Activated CD8-positive, alpha-beta memory T cell treated with anti-CD3 and anti-CD28 coated beads for 24 hours (primary cell): ENCODE results near the gene THBS4.
"Not testable (repeated sequence)": the region's sequence is repeated elsewhere in the genome, so short reads cannot be mapped to it uniquely, and the experiment has no call there.

Experiments
- DNase-seq: peaks from one replicate; pipeline ENCODE4 v3.0.0-alpha.2; 2020

The THBS4 gene

DNA sequence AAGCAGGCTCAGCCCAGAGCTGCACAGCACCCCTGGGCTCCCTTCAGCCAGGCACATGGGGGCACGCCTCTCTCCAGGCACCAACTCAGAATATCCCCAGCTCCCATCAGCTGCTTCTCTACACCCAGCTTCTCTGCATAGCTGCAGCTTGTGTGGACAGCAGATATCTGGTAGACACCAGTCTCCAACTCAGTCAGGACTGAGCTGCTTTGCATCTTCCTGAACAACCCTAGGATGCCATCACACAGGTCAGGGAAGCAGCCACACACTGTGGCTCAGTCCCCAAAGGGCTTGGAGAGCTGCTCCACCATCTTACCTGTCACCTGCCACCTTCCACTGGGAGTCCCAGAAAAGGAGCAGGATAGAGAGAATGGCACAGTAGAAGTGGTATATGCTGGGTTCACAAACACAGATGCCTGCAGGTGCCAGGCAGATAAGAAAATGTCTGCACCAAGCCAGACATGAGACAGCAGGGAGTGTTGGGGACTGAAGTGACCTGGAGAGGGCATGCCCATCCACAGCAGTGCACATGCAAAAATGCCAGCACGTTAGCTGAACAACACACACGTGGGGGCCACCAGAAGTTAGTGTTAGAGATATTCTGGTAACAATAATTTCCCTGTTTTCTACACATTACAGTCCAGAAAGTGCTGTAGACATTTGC lies 42.0 kb downstream of the THBS4 start:
- peak; percentile 32 for DNase-seq

DNA sequence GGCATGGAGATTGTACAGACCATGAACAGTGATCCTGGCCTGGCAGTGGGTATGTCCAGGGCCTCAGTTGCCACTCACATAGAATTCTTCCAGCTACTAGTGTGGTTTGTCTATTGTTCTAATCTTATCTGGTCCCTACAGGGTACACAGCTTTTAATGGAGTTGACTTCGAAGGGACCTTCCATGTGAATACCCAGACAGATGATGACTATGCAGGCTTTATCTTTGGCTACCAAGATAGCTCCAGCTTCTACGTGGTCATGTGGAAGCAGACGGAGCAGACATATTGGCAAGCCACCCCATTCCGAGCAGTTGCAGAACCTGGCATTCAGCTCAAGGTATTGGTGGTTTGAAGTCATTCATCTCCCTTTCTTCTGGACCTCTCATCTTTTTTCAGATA lies 43.8 kb downstream of the THBS4 start:
- peak; percentile 11 for DNase-seq

DNA sequence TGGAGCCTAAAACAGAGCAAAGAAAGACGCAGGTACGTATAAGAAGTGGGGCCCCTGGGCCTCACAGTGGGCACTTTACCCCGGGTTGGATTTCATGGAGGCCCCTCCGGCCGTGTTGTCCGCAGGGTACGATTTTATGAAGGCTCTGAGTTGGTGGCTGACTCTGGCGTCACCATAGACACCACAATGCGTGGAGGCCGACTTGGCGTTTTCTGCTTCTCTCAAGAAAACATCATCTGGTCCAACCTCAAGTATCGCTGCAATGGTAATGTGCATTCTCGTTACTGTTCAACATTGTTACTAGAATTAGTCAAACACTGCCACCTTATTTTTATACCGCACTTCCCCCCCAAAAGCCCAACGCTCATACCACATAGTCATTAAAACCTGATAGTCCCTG lies 47.1 kb downstream of the THBS4 start:
- peak; percentile 49 for DNase-seq

DNA sequence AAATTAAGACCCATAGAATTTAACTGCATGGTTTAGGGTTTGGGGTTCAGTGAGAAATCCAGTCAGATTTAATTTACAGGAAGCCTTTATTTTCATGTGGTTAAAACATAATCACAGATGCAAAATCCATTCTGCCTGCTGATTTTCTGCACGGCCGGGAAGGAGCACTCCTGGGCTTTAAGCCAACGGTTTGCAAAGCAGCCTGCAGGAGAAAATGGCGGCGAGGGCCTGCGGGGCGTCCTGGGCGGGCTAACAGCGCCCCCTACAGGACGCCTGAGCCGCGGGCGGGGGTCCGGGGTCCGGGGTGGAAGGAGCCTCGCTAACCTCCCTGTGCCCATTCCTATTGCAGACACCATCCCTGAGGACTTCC lies 47.6 kb downstream of the THBS4 start:
- peak; percentile 86 for DNase-seq

DNA sequence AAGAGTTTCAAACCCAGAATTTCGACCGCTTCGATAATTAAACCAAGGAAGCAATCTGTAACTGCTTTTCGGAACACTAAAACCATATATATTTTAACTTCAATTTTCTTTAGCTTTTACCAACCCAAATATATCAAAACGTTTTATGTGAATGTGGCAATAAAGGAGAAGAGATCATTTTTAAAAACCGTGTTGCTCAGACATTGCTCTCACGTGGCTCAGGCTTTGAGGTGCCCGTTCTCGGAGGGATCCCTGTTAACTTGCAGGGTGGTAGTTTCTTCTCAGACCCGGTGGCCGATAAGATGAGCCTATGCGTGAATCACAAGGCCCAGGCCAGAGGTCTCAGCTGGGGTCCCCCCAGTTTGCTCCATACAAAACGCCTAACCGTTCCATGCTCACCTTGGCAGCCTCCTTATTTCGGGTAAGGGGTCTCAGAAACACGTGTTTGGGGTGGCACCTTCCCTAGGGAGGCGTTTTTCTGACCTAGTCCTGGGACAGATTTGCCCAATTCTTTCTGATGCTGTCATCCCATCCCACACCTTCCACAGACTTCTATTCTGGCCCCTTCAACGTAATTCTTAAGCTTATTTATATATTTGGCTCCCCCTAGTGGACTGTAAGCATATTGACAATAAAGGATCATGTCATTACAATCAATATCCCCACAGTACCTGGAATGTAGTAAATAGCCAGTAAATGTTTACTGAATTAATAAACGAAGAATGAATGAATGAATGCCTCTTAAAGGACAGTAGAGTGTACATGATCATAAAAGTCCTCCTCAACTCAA lies 48.1 kb downstream of the THBS4 start:
- DNase-seq = peak; percentile 80

DNA sequence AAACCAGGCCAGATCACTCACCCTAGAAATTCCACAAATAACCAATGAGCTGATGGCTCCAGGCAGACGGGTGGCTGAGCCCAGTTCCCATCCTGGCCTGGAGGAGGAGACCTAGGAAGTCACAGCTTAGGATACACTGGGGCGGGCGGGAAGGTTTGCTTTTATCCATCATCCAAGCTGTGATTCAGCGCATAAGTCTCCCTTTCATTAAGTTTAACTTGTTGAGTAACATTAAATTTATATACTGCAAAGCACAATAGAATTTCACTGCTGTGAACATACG lies 55.7 kb downstream of the THBS4 start:
- no peak for DNase-seq

DNA sequence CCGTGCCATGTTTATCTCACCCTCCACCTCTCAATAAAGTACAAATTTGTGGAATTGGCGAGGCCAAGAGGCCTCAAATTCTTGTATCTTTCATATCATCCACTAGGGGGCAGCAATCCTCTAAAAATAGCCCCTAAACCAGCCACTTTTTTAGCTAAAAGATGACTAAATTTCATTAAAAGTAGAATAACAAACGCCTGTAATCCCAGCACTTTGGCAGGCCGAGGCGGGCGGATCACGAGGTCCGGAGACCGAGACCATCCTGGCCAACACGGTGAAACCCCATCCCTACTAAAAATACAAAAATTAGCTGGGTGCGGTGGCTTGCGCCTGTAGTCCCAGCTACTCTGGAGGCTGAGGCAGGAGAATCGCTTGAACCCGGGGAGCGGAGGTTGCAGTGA lies 56.6 kb downstream of the THBS4 start:
- peak; percentile 70 for DNase-seq

DNA sequence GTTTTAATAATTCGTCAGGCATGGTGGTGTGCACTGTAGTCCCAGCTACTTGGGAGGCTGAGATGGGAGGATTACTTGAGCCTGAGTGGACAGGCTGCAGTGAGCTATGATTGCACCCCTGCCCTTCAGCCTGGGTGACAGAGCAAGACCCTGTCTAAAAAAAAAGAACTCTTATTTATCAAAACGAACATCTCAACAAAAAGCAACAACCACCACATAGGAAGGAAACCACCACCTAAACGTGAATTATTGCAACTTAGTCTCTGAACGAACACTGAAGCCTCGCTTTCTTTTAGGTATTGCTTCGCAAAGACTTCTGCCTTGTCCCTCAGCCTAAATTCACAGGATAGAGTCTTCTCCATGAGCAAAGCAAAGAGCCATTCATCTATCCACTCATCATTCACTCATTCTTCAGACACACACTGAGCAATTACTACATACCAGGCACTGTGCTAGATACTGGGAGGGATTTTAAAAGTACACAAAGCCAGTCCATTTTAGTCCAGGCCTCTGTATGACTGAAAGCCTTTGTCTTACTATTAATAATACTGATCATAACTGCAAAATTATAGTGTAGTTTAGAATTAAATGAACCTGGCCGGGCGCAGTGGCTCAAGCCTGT lies 57.4 kb downstream of the THBS4 start:
- no peak for DNase-seq

DNA sequence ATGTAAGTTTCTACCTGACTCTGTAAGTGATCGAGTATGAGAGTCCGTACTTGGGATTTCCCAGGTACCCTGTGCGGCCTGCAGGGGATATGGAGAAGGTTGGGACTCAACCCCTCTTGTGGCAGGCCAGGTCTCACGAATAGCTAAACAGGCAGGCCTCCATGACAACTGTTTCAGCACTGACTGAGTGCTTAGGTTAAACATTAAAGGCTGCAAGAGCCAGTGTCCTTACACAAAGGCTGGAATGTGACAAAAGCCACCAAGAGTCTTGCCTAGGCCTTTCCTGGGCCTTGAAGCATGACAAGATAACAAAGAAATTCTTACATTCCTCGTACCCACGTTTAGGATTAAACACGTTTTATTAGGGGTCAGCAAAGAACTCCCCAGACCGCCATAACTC lies 58.6 kb downstream of the THBS4 start:
- no peak for DNase-seq

DNA sequence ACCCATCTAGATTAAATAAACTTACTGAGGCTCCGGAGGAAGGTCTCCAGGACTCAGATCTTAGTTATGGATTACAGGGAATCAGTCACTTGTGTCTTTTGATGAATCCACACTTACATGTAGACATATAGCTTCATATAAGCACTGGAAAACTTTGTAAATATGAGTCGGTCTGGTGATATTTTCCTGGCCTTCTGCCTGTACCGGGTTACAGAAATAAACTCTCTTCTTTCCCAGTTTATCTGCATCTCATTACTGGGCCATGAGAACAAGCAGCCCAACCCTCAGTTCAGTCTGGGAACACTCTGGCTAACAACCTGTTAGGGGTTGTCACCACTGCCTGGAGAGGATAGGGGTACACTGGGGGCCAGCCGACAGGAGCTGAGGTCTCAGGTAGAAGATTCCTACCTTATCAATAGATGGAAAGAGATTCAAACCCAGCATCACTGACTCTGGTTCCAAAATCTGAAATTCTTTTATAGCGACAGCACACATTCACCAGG lies 59.1 kb downstream of the THBS4 start:
- no peak for DNase-seq

DNA sequence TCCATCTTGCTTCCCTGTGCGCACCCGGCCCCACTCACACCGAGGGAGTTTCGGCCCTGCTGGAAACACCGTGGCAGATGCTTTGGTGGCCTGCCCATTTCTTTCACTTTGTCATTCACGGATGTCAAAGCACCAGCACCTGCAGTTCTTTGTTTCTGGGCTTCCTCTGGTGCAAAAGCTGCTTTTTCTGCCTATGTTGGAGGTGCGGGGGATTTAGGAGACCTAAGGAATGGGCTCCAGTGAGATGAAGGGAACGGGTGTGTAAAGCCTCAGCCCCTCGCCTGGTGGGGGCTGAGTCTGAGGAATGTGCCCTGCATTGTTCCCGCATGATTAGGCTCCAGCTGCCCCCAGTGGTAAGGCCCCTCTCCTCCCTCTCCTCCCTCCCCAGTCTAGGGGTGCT lies 62.3 kb downstream of the THBS4 start:
- DNase-seq = no peak

DNA sequence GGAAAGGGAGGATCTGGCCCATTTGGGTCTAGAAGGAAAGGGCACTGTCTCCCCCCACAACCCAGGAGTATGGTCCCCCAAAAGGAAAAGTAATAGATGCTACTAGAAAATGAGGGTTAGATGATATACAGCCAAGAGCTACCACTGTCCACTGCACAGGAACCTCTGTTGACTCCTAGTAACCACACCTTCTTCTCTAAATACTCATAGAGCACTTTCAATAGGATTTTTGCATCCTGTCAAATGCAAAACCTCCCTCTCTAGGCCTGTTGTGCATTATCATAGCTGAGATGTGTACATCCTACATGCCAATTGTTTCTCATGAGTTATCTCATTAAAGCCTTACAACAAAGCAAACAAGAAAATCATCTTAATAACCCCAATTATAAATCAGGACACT lies 66.8 kb downstream of the THBS4 start:
- DNase-seq = no peak

DNA sequence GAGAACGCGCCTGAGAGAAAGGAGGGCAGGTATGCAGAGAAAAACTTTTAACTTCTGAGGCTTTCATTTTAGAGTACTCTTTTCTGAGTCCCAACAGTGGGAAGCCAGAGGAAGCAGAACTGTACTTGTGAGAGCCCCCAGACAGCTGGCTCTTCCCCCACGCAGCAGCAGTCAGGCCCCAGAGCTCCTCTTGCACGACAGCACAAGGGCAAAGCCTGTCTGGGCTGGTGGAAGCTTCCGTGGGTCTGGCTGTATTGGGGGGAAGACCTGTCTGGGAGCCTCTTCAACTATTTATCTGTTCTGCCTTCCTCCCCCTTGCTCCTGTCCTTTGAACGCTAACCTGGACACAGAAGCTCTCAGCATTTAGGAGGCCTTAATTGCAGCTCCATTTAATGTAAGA lies 68.2 kb downstream of the THBS4 start:
- DNase-seq = no peak

DNA sequence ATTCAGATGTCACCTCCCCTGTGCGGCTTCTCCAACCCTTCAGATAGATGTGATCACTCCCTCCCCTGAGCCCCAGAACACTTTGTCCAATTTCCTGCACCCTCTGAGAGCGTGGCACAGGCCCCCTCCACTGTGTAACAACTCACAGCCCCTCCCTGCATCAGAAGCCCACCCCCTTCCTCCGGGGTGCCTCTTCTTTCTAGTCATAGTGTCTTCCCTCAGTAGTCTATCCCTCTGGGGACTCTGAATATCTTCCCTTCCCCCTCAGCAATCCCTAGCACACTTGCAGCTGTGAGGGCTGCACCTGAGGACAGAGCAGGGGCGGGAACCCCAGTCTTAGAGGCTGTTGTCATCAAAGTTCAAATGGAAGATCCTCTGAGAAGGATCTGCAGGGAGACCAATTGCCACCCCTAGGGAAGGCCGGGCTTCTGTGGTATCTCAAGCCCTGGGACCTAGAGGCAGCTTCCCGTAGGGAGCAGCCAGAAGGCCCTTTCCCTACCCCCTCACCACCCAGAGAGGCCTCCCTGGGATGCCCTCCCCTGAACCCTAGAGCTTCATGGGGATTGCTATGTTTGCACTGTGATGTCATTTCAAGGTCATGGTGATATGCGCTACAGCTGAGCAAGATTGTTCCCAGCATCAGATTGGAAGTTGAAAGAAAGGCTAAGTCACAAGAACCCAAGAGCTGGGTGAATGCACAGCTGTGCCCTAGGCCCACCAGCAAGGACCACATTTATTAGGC lies 70.7 kb downstream of the THBS4 start:
- no peak for DNase-seq

DNA sequence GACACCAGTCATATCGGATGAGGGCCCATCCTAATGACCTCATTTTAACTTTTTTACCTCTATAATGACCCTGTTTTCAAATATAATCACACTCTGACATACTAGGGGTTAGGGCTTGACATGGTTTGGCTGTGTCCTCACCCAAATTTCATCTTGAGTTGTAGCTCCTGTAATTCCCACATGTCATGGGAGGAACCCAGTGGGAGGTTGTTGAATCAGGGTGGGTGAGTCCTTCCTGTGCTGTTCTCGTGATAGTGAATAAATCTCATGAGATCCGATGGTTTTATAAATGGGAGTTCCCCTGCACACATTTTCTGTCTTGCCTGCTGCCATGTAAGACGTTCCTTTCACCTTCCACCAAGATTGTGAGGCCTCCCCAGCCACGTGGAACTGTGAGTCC lies 71.8 kb downstream of the THBS4 start:
- DNase-seq = no peak

DNA sequence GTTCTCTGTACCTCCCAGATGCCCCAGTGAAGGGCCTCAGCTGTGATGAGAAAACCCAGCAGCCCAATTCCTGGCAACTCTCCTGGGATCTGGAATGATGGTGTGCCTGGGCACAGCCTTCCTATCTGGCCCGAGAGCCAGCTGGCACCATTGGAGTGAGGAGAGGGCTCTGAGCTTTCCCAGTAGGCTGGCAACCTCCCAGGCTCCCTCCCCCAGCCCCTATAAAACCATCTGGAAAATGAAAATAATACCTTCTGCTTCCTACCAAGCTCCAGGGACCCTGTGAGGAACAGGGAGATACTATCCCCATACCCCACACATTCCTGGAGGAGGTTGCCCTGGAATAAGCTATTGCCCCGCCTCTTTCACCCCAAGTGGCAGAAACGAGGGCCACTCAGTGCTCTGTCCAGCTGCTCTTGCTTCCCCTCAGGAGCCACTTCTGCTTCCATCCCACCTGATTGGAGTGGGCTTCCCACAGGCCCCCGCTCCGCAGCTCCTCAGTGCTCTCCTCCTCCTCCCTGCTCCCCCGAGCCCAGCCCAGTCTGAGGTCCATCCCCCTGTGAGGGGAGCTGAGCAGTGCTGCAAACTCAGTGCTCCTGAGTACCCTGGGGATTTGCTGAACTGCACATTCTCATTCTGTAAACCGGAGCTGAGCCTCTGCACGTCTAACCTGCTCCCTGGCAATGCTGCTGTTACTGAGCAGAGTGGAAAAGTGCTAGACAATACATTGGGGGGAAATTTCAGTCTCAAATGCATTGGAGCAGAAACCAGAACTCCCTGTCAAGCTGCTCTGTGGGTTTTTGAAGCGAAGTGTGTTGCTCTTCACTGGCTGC lies 74.7 kb downstream of the THBS4 start:
- DNase-seq = no peak

DNA sequence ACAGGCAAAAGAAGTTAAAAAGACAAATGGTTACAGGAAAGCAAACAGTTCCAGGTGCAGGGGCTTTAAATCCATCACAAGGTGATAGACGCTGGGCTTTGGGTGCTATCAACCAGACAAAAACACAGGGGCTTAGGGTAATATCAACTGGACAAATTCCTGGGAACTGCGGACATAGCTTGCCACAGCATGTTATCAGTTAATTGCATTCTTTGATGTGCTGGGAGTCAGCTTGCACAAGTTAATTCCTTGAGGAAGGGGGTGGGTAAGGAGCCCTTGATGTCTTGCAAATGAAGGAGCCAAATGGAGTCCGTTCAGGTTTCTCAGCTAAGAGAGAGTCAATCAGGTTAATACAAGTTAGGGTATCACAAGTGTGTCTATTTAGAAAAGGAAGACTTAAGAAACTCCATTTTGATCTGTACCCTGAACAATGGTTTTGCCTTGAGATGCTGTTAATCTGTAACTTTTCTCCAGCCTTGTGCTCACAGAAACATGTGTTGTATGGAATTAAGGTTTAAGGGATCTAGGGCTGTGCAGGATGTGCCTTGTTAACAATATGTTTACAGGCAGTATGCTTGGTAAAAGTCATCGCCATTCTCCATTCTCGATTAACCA lies 76.3 kb downstream of the THBS4 start:
- DNase-seq = not testable (repeated sequence)

DNA sequence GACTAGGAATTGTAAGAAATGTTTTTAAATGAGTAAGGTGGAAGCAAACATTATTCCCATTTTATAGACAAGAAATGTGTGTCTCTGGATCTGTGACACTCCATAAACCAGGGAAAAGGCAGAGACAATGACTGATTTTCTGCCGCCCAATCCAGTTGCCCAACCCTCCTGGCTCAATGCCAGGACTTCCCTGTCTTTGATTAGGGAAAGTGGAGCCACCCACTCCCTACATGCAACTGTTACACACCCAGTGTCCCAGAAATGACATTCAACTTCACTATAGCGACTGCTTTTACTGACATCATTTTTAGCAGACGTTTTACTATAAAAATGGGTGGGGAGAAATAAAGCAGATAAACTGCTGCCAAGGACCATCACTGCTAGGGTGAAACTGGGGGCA lies 79.7 kb downstream of the THBS4 start:
- no peak for DNase-seq

DNA sequence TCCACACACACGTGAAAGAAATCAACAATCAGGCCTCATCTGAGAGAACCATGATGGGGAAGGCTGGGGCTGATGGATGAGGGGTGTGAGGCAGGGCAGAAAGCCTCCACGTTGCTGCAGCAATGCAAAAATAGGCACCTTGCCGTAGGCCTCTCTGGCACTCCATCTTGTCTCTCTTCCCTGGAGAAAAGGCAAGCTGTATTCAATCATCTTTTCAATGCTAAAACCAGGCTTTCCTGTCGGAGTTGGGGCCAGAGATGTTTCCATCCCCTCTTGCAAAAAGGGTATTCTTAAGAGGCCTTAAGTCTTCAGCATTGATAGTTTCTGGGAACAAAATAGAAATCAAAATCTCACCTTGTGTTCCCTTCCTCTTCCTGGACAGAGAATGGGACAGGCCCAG lies 80.9 kb downstream of the THBS4 start:
- DNase-seq = no peak

DNA sequence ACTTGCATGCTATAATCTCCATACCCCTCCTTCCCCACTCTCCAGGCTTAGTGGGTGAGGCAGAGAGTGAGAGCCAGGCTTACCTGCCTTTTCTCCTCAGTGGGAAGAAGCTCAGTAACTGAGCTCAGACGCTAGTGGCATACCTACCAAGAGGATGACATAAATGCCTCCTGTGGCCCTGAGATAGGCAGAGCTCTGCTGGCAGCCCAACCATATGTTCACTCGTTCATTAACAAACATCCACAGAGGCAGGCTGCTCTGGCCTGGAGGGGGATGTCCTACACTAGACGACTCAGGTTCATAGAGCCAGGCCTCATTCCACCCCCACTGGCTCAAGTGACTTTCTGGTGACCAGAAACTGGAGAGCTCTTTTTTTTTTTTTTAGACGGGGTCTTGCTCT lies 81.3 kb downstream of the THBS4 start:
- DNase-seq = no peak

DNA sequence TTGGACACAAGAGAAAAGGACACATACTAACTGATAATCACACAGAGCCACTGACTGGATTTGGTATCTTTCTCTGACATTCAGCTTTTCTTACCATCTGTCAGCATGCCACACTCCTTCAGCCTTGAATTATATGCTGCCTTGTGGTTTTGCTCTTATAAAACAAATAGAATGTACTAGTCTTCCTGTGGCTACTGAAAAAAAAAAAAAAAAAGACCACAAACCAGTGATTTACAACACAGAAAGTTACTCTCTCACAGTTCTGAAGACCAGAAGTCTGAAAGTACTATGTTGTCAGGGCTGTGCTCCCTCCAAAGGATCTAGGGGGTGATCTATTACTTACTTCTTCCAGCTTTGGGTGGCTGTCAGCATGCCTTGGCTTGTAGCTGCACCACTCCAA lies 82.3 kb downstream of the THBS4 start:
- DNase-seq = no peak

DNA sequence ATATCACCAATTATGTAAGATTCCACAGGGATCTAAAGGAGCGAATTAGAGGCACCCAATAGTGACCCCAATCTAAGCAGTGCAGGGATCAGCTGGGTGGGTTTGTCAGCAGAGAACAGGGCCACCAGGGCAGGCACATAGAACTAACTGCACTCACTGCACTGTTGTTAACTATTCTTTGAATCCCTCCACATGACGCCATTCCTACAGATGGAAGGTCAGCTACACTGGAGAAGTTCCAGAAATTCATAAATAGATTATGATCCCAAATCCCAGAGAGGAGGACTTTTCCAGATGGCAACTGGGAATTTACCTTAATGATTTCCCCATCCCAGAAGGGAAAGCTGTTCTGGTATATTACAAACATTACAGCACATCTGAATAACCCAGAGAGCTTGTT lies 84.2 kb downstream of the THBS4 start:
- no peak for DNase-seq
